ENCODE measurements around the gene LRBA. TPM values are rescaled to one million over a fixed set of nuclear protein-coding genes. Genes with fewer than 3 reads are reported as not detected.

LRBA gene
- total RNA-seq, 3 donors from 2014 or later, result 26.9 to 138 (median 93.7) TPM

DNA sequence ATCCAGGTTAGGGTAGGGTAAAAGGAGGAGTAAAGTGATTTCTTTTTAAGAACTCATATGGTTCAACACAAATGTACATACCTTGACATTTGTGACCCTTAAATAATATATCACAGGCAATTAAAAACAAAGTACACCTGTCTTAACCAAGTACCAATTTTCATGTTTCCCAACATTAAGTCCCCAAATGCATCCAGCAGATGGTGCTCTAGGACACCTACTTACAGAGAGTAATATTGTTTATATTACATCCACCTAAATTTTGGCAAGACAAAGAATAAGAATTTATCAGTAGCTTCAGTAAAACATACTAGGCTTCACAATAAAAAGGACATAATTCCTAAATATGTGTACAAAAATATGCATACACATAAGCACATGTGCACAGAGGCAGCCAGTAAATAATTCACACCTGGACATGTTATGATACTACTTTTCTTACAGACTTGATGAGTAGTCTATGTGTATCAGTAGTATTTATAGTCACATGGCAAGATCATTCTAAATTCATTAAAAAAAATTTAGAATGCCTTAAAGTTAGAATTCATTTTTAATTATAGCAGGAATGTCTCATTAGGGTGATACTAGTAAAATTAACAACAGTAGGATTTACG, 717.1 kb downstream of the LRBA start:
- DNase-seq (ENCODE audit: low spot score in 2 of 2), result no peak
- H3K27ac ChIP-seq, result no peak overlapping the region
- H3K9me3 ChIP-seq, result no peaks in the 10 kb centered on the region
- no peaks in the 10 kb centered on the region for H3K27me3 ChIP-seq
- no peaks in the 10 kb centered on the region for H3K36me3 ChIP-seq
- no peaks in the 10 kb centered on the region for H3K4me1 ChIP-seq
- no peak for TF ChIP-seq POLR2A (IDR thresholded peaks at IDR 0.05)
- TF ChIP-seq, protein P1, sequence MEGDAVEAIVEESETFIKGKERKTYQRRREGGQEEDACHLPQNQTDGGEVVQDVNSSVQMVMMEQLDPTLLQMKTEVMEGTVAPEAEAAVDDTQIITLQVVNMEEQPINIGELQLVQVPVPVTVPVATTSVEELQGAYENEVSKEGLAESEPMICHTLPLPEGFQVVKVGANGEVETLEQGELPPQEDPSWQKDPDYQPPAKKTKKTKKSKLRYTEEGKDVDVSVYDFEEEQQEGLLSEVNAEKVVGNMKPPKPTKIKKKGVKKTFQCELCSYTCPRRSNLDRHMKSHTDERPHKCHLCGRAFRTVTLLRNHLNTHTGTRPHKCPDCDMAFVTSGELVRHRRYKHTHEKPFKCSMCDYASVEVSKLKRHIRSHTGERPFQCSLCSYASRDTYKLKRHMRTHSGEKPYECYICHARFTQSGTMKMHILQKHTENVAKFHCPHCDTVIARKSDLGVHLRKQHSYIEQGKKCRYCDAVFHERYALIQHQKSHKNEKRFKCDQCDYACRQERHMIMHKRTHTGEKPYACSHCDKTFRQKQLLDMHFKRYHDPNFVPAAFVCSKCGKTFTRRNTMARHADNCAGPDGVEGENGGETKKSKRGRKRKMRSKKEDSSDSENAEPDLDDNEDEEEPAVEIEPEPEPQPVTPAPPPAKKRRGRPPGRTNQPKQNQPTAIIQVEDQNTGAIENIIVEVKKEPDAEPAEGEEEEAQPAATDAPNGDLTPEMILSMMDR (IDR thresholded peaks at IDR 0.05), result peak in 1 of 3 donors; percentile 45
- intact Hi-C loops (cut with DNase I; ENCODE audit: low total_unique reads), result loop anchor here (10.0 kb wide), 1 partner anchor 757 kb away; no protein-coding TSS in a partner anchor
- H3K4me3 ChIP-seq, result no peak overlapping the region

DNA sequence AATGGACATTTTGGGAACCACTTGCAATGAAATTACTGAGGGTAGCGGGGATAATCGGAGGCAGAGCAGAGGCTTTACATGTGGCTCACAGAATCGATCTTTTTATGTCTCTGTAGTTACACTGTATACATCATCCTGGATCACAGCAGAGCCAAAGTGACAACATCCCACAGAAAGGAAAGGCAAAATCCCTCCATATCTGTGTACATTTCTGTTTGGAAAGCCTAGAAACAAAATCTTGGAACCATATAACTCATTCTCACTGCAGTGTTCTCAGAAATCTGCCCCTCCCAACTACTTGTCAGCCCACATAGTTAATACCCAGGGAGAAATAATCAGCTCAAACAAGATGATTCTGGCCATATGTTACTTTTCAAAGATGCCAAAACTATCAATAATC, 725.2 kb downstream of the LRBA start:
- Histone ChIP-seq H3K27ac (no peak overlapping the region), H3K27me3 (no peaks in the 10 kb centered on the region), H3K4me3 (no peak overlapping the region), H3K9me3 (no peaks in the 10 kb centered on the region), H3K36me3 (no peaks in the 10 kb centered on the region), H3K4me1 (no peaks in the 10 kb centered on the region)
- no peak for DNase-seq (ENCODE audit: low spot score in 2 of 2)
- no peak for TF ChIP-seq POLR2A (IDR thresholded peaks at IDR 0.05)
- TF ChIP-seq, protein P1 (IDR thresholded peaks at IDR 0.05), result no peak
- no peak for TF ChIP-seq POLR2AphosphoS5 (IDR thresholded peaks at IDR 0.05)
- intact Hi-C loops (cut with DNase I; ENCODE audit: low total_unique reads), result loop anchor here (10.0 kb wide), 1 partner anchor 765 kb away; no protein-coding TSS in a partner anchor

DNA sequence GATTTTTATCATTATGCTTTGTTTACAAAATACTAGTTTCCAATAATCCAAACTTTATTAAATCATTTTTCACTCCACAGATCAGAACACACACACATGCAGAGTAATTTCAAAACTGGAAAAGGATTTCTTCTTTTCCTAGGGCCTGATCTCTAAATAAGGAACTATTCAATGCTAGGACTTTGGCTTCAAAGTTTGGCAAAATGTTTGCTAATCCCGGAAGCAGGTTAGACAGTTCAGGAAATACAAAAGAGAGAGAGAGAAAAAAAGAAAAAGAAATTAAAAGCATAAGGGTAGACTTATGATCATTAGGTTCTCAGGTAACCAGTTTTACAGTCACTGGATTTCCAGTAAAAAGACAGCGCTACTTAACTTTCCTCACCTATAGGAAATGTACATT, 725.9 kb downstream of the LRBA start:
- Histone ChIP-seq H3K4me3 (no peak overlapping the region), H3K27ac (no peak overlapping the region), H3K36me3 (no peaks in the 10 kb centered on the region), H3K4me1 (no peaks in the 10 kb centered on the region), H3K27me3 (no peaks in the 10 kb centered on the region), H3K9me3 (no peaks in the 10 kb centered on the region)
- TF ChIP-seq POLR2AphosphoS5 (IDR thresholded peaks at IDR 0.05) (no peak), POLR2A (IDR thresholded peaks at IDR 0.05) (no peak)
- TF ChIP-seq, protein P1 (IDR thresholded peaks at IDR 0.05), result no peak
- intact Hi-C loops (cut with DNase I; ENCODE audit: low total_unique reads), result no loop called here
- no peak for DNase-seq (ENCODE audit: low spot score in 2 of 2)

DNA sequence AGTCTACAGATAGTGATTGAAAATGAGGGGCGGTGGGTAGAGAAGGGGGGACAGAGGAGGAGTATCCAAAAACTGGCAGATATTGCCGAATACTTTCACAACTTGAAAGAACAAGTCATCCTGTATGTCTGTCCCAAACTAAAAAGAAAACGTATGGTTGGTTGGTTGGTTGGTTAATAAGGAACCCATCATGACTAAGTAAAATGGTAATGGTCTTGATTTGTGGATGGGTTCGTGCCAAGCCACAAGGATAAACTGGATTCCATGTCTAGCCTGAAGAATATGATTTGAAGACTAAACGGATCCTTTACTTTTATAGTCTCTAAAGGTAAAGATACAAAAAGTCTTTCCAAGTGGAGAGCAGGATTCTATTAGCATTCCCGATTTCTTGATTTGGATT, 728.4 kb downstream of the LRBA start:
- no peaks in the 10 kb centered on the region for H3K4me1 ChIP-seq
- intact Hi-C loops (cut with DNase I; ENCODE audit: low total_unique reads), result no loop called here
- no peaks in the 10 kb centered on the region for H3K27me3 ChIP-seq
- no peak for TF ChIP-seq POLR2AphosphoS5 (IDR thresholded peaks at IDR 0.05)
- no peak for TF ChIP-seq POLR2A (IDR thresholded peaks at IDR 0.05)
- TF ChIP-seq, protein P1 (IDR thresholded peaks at IDR 0.05), result no peak
- H3K9me3 ChIP-seq, result no peaks in the 10 kb centered on the region
- no peak overlapping the region for H3K4me3 ChIP-seq
- no peaks in the 10 kb centered on the region for H3K36me3 ChIP-seq
- no peak for DNase-seq (ENCODE audit: low spot score in 2 of 2)
- H3K27ac ChIP-seq, result no peak overlapping the region

DNA sequence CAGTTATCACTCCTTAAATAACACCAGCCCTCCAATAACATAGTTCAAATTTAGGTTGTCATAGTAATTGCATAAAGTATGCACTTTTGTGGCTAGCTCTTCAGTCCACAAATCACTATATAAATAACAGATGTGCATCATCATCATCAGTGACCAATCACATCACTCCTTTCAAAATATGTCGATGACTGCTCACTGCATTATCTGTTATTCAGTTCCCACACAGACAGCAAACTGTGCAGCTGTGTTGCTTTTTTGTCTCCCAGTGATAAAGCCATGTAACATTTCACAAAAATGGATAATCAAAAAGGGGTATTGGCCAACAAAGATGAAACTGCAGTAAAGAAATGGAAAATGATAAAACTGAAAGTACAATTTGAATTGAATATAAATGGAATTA, 731.4 kb downstream of the LRBA start:
- no peak overlapping the region for H3K27ac ChIP-seq
- no peak for DNase-seq (ENCODE audit: low spot score in 2 of 2)
- no peaks in the 10 kb centered on the region for H3K9me3 ChIP-seq
- H3K27me3 ChIP-seq, result no peaks in the 10 kb centered on the region
- no peak overlapping the region for H3K4me3 ChIP-seq
- H3K36me3 ChIP-seq, result no peaks in the 10 kb centered on the region
- intact Hi-C loops (cut with DNase I; ENCODE audit: low total_unique reads), result no loop called here
- TF ChIP-seq, protein P1 (IDR thresholded peaks at IDR 0.05), result no peak
- TF ChIP-seq POLR2A (IDR thresholded peaks at IDR 0.05) (no peak), POLR2AphosphoS5 (IDR thresholded peaks at IDR 0.05) (no peak)
- H3K4me1 ChIP-seq, result no peaks in the 10 kb centered on the region

Measured in breast epithelium (tissue), 4 donors.